GM12892 (cell line): ENCODE measurements around the gene TRIM17.

Source experiments
- POLR2A ChIP-seq: IDR thresholded peaks from 2 replicates; pipeline ENCODE4 v1.6.1; 2011; ENCODE audit warnings: low read depth, low read length, control low read depth
- POLR2AphosphoS5 ChIP-seq: IDR thresholded peaks from 2 replicates; pipeline ENCODE4 v1.6.1; 2011; ENCODE audit warnings: low read depth, low read length, control low read depth

- TF ChIP-seq POLR2AphosphoS5, result no peak
- TF ChIP-seq POLR2A, result no peak
Observed at GRCh38 chr1:228399531-228400236, 17.0 kb downstream of the TRIM17 start.
